HG02798 (cell line): ENCODE measurements around the gene KRT5.

Experiments used
- ATAC-seq: cut with Tn5 transposase; IDR thresholded peaks from one replicate; pipeline ENCODE4 v1.9.1; 2021; ENCODE audit warnings: mild to moderate bottlenecking; ENCODE audit not compliant: unreplicated experiment, poor library complexity

KRT5 gene

GRCh38 chr12:52539083-52539820 is 19.1 kb upstream of the KRT5 start:
- no peak for ATAC-seq

- ATAC-seq = no peak
Observed at GRCh38 chr12:52537101-52537500, 16.9 kb upstream of the KRT5 start.

- ATAC-seq = no peak
Observed at GRCh38 chr12:52535574-52535973, 15.4 kb upstream of the KRT5 start.

GRCh38 chr12:52534482-52534881 is 14.3 kb upstream of the KRT5 start:
- no peak for ATAC-seq

- no peak for ATAC-seq
Observed at GRCh38 chr12:52533686-52534470, 13.7 kb upstream of the KRT5 start.

GRCh38 chr12:52532636-52533035 is 12.4 kb upstream of the KRT5 start:
- no peak for ATAC-seq

GRCh38 chr12:52531566-52532300 is 11.5 kb upstream of the KRT5 start:
- ATAC-seq = no peak

- no peak for ATAC-seq
Observed at GRCh38 chr12:52530905-52531304, 10.7 kb upstream of the KRT5 start.

GRCh38 chr12:52530366-52530765 is 10.2 kb upstream of the KRT5 start:
- no peak for ATAC-seq

GRCh38 chr12:52529846-52530245 is 9.7 kb upstream of the KRT5 start:
- ATAC-seq = no peak

GRCh38 chr12:52529417-52529816 is 9.2 kb upstream of the KRT5 start:
- no peak for ATAC-seq

GRCh38 chr12:52528641-52529143 is 8.5 kb upstream of the KRT5 start:
- no peak for ATAC-seq

- no peak for ATAC-seq
Observed at GRCh38 chr12:52527121-52527800, 7.1 kb upstream of the KRT5 start.

GRCh38 chr12:52526511-52526951 is 6.3 kb upstream of the KRT5 start:
- no peak for ATAC-seq

- no peak for ATAC-seq
Observed at GRCh38 chr12:52525661-52526499, 5.7 kb upstream of the KRT5 start.

GRCh38 chr12:52524898-52525591 is 4.9 kb upstream of the KRT5 start:
- no peak for ATAC-seq

GRCh38 chr12:52524241-52524897 is 4.2 kb upstream of the KRT5 start:
- no peak for ATAC-seq

GRCh38 chr12:52523824-52524223 is 3.6 kb upstream of the KRT5 start:
- ATAC-seq = no peak
